Measurements from ENCODE around the gene ALPG. TPM values are rescaled to one million over a fixed set of nuclear protein-coding genes. Genes with fewer than 3 reads are reported as not detected.

Gene ALPG
- total and polyA plus RNA-seq, 5 experiments from 2014 or later, result not detected

DNA sequence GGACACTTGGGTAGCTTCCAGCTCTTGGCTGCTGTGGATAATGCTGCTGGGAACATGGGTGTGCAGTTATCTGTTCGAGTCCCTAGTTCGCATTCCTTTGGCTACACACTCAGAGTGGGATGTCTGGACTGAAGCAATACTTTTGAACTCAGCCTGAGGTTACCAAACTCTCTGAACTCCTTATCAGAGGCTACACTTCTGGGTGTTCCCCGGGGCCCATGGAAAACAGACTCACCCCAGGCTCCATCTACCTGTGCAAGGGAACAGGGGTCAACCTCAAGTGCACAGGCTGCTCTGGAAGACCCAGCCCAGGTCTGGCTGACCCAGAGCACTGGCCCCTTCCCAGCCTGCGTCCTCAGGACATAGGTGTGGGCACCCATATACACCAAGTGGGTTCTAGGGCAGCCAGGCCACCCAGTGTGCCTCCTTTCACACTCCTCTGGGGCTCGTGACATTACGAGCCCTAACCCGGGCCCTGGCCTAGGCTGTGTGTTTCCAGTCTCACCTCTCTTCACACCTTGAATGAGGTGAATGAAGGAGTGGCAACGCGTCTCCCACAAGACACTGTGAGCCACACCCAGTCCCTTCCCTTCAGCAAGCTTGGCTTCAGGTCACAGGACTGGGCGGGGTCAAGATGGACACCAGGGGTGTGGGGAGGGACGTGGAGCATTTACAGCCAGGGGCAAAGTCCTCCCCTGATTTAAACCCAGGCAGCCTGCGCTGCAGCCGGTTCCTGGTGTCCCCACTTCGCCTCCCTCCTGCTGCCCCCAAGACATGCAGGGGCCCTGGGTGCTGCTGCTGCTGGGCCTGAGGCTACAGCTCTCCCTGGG is 49.0 kb downstream of the ALPG start, which contains the start of gene ALPI:
Gene ALPI (plus strand): TSS at position 728 of the 830 bp plus-strand sequence. CDS start 47 bp downstream, at position 775.
- POLR2A ChIA-PET, result no interaction called here
- no peak for ATAC-seq
- Mint-ChIP-seq H3K9me3 (no peaks in the 10 kb centered on the region), H3K4me1 (no peaks in the 10 kb centered on the region), H3K27ac (no peak within 1 kb of the TSS), H3K27me3 (peaks cover 2 to 49% (median 18%) of the 10 kb centered on the region in 5 donors), H3K36me3 (no peaks in the 10 kb centered on the region), H3K4me3 (no peak within 1 kb of the TSS)
- peak in 1 of 10 donors; percentile 37 for DNase-seq

DNA sequence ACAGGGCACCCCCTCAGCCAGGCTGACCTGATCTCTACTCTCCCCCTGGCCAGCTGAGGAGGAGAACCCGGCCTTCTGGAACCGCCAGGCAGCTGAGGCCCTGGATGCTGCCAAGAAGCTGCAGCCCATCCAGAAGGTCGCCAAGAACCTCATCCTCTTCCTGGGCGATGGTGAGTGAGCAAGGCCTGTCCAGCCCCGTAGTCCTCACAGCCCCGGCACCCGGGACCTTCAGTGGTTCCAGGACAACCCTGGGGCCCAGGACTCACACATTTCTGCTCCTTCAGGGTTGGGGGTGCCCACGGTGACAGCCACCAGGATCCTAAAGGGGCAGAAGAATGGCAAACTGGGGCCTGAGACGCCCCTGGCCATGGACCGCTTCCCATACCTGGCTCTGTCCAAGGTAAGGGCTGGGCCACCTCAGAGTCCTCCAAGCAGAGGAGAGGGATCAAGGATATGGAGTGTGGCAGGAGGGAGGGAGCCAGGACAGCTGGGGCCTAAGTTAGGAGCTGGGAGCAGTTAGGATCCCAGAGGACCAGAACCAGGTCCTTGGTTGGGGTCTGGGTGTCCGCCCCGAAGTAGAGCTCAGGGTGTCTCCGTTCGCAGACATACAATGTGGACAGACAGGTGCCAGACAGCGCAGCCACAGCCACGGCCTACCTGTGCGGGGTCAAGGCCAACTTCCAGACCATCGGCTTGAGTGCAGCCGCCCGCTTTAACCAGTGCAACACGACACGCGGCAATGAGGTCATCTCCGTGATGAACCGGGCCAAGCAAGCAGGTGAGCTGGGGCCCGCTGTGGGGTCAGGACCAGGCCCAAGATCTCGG is 49.9 kb downstream of the ALPG start:
- POLR2A ChIA-PET, result no interaction called here
- Mint-ChIP-seq H3K27ac (no peak overlapping the region), H3K4me3 (no peak overlapping the region), H3K9me3 (peaks cover 0 to 1% (median 0%) of the 10 kb centered on the region in 9 donors), H3K4me1 (no peaks in the 10 kb centered on the region), H3K36me3 (no peaks in the 10 kb centered on the region), H3K27me3 (peaks cover 2 to 49% (median 18%) of the 10 kb centered on the region in 5 donors)
- ATAC-seq (no peak), DNase-seq (peak in 1 of 10 donors; percentile 59)

DNA sequence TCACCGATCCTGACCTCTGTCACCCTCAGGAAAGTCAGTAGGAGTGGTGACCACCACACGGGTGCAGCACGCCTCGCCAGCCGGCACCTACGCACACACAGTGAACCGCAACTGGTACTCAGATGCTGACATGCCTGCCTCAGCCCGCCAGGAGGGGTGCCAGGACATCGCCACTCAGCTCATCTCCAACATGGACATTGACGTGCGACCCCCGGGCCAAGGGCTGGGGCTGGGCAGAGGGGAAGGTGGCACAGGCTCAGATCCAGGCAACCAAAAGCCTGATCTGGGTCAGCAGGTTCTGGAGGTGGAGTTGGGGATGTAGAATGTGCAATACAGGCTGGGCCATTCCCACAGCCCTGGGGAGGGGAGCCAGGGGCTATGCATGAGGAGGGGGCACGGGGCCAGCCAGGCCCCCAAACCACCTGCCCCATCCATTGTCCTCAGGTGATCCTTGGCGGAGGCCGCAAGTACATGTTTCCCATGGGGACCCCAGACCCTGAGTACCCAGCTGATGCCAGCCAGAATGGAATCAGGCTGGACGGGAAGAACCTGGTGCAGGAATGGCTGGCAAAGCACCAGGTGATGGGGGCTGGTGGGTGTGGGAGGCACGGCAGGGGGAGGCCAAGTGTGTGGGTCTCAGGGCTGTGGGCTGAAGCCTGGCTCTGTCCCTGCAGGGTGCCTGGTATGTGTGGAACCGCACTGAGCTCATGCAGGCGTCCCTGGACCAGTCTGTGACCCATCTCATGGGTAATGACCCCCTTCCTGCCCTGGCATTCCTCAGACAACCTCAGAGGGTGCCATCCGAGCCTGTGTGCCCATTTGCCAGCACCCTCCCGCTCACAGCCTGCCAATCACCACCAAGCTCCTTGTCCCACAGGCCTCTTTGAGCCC is 50.7 kb downstream of the ALPG start:
- no peak overlapping the region for H3K4me3 Mint-ChIP-seq
- peak in 1 of 10 donors; percentile 56 for DNase-seq
- POLR2A ChIA-PET, result no interaction called here
- no peaks in the 10 kb centered on the region for H3K4me1 Mint-ChIP-seq
- H3K36me3 Mint-ChIP-seq, result no peaks in the 10 kb centered on the region
- peaks cover 3 to 49% (median 18%) of the 10 kb centered on the region in 5 donors for H3K27me3 Mint-ChIP-seq
- no peak for ATAC-seq
- peaks cover 0 to 2% (median 0%) of the 10 kb centered on the region in 9 donors for H3K9me3 Mint-ChIP-seq
- no peak overlapping the region for H3K27ac Mint-ChIP-seq

DNA sequence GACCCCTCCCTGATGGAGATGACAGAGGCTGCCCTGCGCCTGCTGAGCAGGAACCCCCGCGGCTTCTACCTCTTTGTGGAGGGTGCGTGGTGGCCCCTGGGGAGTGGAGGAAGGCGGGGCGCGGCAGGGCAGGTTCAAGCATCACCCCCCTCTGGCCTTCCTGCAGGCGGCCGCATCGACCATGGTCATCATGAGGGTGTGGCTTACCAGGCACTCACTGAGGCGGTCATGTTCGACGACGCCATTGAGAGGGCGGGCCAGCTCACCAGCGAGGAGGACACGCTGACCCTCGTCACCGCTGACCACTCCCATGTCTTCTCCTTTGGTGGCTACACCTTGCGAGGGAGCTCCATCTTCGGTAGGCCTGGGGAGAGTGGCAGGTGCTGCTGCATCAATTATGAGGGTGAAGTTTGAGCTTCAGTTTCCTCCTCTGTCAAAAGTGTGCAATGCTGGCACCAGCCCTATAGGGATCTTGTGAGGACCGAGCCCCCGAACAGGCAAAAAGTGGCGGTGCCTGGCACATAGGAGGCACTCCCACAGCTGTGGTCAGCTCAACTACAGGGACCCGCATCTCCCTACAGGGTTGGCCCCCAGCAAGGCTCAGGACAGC is 51.5 kb downstream of the ALPG start:
- H3K4me3 Mint-ChIP-seq, result no peak overlapping the region
- H3K27me3 Mint-ChIP-seq, result peaks cover 3 to 49% (median 18%) of the 10 kb centered on the region in 5 donors
- DNase-seq (peak in 1 of 10 donors; percentile 55), ATAC-seq (no peak)
- POLR2A ChIA-PET, result no interaction called here
- H3K27ac Mint-ChIP-seq, result no peak overlapping the region
- no peaks in the 10 kb centered on the region for H3K4me1 Mint-ChIP-seq
- H3K36me3 Mint-ChIP-seq, result no peaks in the 10 kb centered on the region
- H3K9me3 Mint-ChIP-seq, result peaks cover 0 to 8% (median 0%) of the 10 kb centered on the region in 9 donors

DNA sequence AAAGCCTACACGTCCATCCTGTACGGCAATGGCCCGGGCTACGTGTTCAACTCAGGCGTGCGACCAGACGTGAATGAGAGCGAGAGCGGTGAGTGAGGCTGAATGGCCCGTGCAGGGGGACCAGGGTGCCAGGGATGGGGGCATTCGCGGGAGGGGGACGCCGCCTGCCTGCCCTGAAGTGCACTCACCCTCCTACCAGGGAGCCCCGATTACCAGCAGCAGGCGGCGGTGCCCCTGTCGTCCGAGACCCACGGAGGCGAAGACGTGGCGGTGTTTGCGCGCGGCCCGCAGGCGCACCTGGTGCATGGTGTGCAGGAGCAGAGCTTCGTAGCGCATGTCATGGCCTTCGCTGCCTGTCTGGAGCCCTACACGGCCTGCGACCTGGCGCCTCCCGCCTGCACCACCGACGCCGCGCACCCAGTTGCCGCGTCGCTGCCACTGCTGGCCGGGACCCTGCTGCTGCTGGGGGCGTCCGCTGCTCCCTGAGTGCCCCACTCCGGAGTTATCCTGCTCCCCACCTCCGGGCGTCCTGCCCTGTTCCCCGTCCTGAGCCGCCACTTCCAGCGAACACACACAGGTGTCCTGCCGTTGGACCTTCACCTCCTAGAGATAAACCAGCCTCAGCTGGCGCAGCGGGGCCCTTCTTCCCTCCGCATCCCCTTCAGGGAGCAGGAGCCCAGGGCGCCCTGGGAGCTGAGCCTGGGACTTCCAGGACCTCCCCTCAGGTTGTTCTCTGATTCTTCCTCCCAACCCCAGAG is 52.2 kb downstream of the ALPG start:
- no peak for ATAC-seq
- peaks cover 3 to 49% (median 18%) of the 10 kb centered on the region in 5 donors for H3K27me3 Mint-ChIP-seq
- peak in 1 of 10 donors; percentile 58 for DNase-seq
- POLR2A ChIA-PET, result no interaction called here
- H3K36me3 Mint-ChIP-seq, result no peaks in the 10 kb centered on the region
- H3K4me1 Mint-ChIP-seq, result no peaks in the 10 kb centered on the region
- no peak overlapping the region for H3K4me3 Mint-ChIP-seq
- no peak overlapping the region for H3K27ac Mint-ChIP-seq
- H3K9me3 Mint-ChIP-seq, result peaks cover 0 to 8% (median 0%) of the 10 kb centered on the region in 9 donors

DNA sequence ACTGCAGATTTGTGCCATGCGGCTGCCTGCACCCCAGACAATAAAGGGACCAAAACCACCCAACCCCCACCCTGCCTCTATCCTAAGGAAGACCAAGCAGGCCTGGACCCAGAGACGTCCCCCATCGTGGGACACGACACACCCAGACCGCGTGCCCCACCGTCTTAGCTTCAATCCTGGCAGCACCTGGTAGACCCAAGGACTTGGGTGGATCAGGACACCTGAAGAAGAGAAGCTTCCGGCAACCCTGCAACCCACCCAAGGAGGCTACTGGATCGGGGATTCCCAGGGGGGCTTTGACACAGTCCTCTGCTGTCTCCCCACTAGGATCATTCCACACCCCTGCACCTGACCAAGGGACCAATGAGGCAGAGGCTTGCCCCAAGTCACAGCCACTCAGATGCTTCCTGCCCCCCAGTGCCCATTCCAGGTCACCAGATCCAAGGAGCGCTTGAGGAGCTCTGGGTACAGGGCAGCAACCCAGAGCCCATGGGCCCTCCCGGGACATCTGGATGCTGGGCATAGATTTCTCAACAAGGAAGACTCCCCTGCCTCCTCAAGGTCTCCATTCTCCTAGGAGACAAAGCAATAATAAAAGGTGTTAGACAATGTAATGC is 52.9 kb downstream of the ALPG start:
- ATAC-seq, result no peak
- POLR2A ChIA-PET, result no interaction called here
- no peaks in the 10 kb centered on the region for H3K4me1 Mint-ChIP-seq

DNA sequence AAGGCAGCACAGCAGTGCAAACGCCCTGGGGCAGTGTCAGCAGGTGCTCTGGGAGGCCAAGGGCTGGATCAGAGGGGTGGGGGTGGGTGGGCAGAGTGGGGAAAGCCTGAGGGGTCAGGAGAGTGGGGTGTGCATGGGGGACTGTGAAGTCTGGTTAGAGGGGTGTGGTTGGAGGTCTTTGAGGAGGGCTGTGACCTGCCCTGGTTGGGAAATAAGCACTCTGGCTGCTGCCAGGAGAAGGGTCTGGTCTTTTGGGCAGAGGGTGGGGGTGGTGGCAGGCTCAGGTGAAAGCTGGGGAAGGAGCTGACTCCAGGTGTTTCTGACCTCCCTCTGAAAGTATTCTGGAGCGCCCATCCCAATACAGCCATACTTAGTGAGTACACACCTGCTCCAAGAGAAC is 53.5 kb downstream of the ALPG start:
- Mint-ChIP-seq H3K36me3 (no peaks in the 10 kb centered on the region), H3K27ac (no peak overlapping the region), H3K4me3 (no peak overlapping the region), H3K9me3 (peaks cover 0 to 8% (median 0%) of the 10 kb centered on the region in 9 donors), H3K4me1 (no peaks in the 10 kb centered on the region), H3K27me3 (peaks cover 3 to 49% (median 18%) of the 10 kb centered on the region in 5 donors)
- peak in 1 of 10 donors; percentile 32 for DNase-seq
- no peak for ATAC-seq
- POLR2A ChIA-PET, result no interaction called here

More for the DNA sequence above, 52.9 kb downstream of the ALPG start:
- Mint-ChIP-seq H3K9me3 (peaks cover 0 to 8% (median 0%) of the 10 kb centered on the region in 9 donors), H3K27ac (no peak overlapping the region), H3K27me3 (peaks cover 3 to 49% (median 18%) of the 10 kb centered on the region in 5 donors), H3K36me3 (no peaks in the 10 kb centered on the region), H3K4me3 (no peak overlapping the region)
- DNase-seq, result peak in 1 of 10 donors; percentile 28

Other genes starting within 250 kb of the ALPG start
- not detected for gene ALPP, start 28.1 kb upstream of the ALPG start, total RNA-seq
- gene ALPP, start 28.1 kb upstream of the ALPG start, polyA plus RNA-seq, result not detected
- gene ALPI, start 49.3 kb downstream of the ALPG start, total RNA-seq, result not detected
- not detected for gene ALPI, start 49.3 kb downstream of the ALPG start, polyA plus RNA-seq
- gene ECEL1, start 81.0 kb downstream of the ALPG start, total RNA-seq, result not detected
- not detected for gene ECEL1, start 81.0 kb downstream of the ALPG start, polyA plus RNA-seq
- not detected for gene PRSS56, start 113.5 kb downstream of the ALPG start, total RNA-seq
- not detected for gene PRSS56, start 113.5 kb downstream of the ALPG start, polyA plus RNA-seq
- not detected for gene CHRND, start 119.3 kb downstream of the ALPG start, total RNA-seq
- gene CHRND, start 119.3 kb downstream of the ALPG start, polyA plus RNA-seq, result not detected
- not detected for gene CHRNG, start 132.8 kb downstream of the ALPG start, total RNA-seq
- under 1 TPM in 1 of 3 donors, not detected in 2; 0.59 TPM for gene CHRNG, start 132.8 kb downstream of the ALPG start, polyA plus RNA-seq
- 10 to 100 TPM; 28.2 to 29.5 TPM for gene TIGD1, start 143.7 kb downstream of the ALPG start, total RNA-seq
- gene TIGD1, start 143.7 kb downstream of the ALPG start, polyA plus RNA-seq, result 10 to 100 TPM; 10.0 to 18.6 (median 14.2) TPM
- 10 to 100 TPM; 61.5 to 64.0 TPM for gene EIF4E2, start 143.8 kb downstream of the ALPG start, total RNA-seq
- gene EIF4E2, start 143.8 kb downstream of the ALPG start, polyA plus RNA-seq, result 10 to 100 TPM; 41.5 to 49.3 (median 43.6) TPM
- 1 to 10 TPM; 4.3 to 5.1 TPM for gene EFHD1, start 226.8 kb downstream of the ALPG start, total RNA-seq
- gene EFHD1, start 226.8 kb downstream of the ALPG start, polyA plus RNA-seq, result 1 to 10 TPM; 2.5 to 6.9 (median 2.9) TPM